Stomach smooth muscle (tissue), 2 donors: ENCODE results near the gene DNAH9.

Source experiments
- H3K27ac ChIP-seq: one replicate; pipeline ENCODE4 v1.7.0; 2013; ENCODE audit warnings: mild to moderate bottlenecking, low read length, inconsistent platforms
- H3K27me3 ChIP-seq, 2 donors: one replicate each; pipeline ENCODE4 v1.7.0; 2013; ENCODE audit warnings: low read length in 2 of 2; ENCODE audit not compliant: insufficient read depth in 2 of 2, control insufficient read depth in 1 of 2
- H3K36me3 ChIP-seq, 2 donors: one replicate each; pipeline ENCODE4 v1.7.0; 2013; ENCODE audit warnings: low read length in 2 of 2; ENCODE audit not compliant: control insufficient read depth in 2 of 2, insufficient read depth in 2 of 2
- H3K4me1 ChIP-seq: one replicate; pipeline ENCODE4 v1.7.0; 2013; ENCODE audit warnings: low read length; ENCODE audit not compliant: control insufficient read depth, insufficient read depth
- H3K4me3 ChIP-seq, 2 donors: one replicate each; pipeline ENCODE4 v1.7.0; 2013; ENCODE audit warnings: low read length in 2 of 2
- H3K9ac ChIP-seq, 2 donors: one replicate each; pipeline ENCODE4 v1.7.0; 2013; ENCODE audit warnings: low read length in 2 of 2, mild to moderate bottlenecking in 1 of 2
- H3K9me3 ChIP-seq, 2 donors: one replicate each; pipeline ENCODE4 v1.7.0; 2013; ENCODE audit warnings: low read length in 2 of 2; ENCODE audit not compliant: control insufficient read depth in 2 of 2
- donor health status: healthy.
- donor health status: Pancreatic carcinoma.

The DNAH9 gene

DNA sequence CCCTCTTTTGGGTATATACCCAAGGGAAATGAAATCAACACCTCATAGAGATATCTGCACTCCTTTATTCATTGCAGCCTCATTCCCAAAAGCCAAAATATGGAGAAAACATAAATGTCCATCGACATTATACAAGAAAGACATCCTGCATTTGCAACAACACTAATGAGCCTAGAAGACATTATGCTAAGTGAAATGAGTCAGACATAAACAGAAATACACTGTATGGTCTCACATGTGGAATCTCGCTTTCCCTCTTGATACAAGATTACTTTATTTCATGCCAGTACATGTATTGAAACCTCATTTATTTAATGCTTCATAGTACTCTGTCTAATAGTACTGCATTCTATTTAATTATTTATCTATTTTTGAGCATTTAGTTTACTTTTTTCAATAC is 241.8 kb downstream of the DNAH9 start:
- Histone ChIP-seq H3K9ac (no peak overlapping the region), H3K36me3 (no peaks in the 10 kb centered on the region), H3K9me3 (no peaks in the 10 kb centered on the region), H3K4me1 (no peaks in the 10 kb centered on the region), H3K27ac (no peak overlapping the region), H3K27me3 (no peaks in the 10 kb centered on the region), H3K4me3 (no peak overlapping the region)

DNA sequence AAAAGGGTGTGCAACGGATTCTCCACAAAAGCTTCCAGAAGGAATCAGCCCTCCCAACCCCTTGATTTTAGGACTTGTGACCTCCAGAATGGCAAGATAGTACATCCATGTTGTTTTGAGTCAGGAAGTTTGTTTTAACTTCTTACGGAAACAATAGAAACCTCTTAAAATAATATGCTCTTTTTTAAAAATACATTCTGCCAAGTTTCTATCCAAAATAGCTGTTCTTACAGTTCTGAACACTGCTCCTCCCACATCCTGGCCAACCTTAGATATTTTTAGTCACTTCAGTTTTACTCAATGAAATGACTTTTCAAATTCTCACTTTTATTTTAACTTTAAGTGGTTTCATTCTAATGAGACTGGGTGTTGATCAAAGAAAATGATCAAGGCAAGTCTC is 242.6 kb downstream of the DNAH9 start:
- Histone ChIP-seq H3K36me3 (no peaks in the 10 kb centered on the region), H3K27ac (no peak overlapping the region), H3K4me1 (no peaks in the 10 kb centered on the region), H3K9ac (no peak overlapping the region), H3K4me3 (no peak overlapping the region), H3K27me3 (no peaks in the 10 kb centered on the region), H3K9me3 (no peaks in the 10 kb centered on the region)

DNA sequence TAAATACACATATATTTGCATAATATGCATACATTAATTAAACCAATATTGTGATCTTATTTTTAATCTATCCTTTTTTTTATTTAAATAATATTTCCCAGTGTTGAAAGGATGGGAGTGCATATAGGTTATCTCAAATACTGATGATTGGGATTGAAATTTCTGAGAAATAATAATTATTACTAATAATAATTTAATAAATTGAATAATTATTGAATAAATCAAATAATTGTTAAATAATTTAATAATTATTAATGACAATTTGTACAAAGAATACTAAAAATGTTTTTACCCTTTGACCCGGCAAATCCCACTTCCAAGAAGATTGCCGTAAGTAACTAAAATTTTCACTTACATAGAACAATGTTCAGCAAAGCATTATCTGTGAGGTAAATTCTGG is 250.1 kb downstream of the DNAH9 start:
- H3K4me3 ChIP-seq = no peak overlapping the region
- no peaks in the 10 kb centered on the region for H3K9me3 ChIP-seq
- H3K27me3 ChIP-seq = no peaks in the 10 kb centered on the region
- no peaks in the 10 kb centered on the region for H3K4me1 ChIP-seq
- no peaks in the 10 kb centered on the region for H3K36me3 ChIP-seq
- H3K27ac ChIP-seq = no peak overlapping the region
- H3K9ac ChIP-seq = no peak overlapping the region

DNA sequence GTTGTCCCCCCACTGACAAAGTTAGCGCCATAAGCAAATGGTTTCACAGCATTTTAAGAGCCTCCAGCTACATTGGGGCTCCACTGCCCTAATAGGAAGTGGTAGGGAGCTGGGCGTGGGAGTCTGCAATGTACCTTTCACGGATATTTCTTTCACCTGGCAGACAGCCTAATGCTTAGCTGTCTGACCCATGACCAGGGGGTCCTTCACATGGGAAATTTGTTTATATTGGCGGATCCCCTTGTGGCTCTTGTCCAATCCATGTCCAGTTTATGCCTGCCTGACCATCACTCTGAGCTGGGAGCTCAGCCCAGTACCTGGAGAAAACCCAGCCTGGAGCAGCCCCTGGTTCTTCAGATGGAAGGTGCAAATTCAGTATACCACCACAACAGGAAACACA is 254.0 kb downstream of the DNAH9 start:
- H3K4me3 ChIP-seq = no peak overlapping the region
- H3K27ac ChIP-seq = no peak overlapping the region
- H3K4me1 ChIP-seq = no peaks in the 10 kb centered on the region
- no peaks in the 10 kb centered on the region for H3K36me3 ChIP-seq
- H3K27me3 ChIP-seq = no peaks in the 10 kb centered on the region
- no peaks in the 10 kb centered on the region for H3K9me3 ChIP-seq
- H3K9ac ChIP-seq = no peak overlapping the region

DNA sequence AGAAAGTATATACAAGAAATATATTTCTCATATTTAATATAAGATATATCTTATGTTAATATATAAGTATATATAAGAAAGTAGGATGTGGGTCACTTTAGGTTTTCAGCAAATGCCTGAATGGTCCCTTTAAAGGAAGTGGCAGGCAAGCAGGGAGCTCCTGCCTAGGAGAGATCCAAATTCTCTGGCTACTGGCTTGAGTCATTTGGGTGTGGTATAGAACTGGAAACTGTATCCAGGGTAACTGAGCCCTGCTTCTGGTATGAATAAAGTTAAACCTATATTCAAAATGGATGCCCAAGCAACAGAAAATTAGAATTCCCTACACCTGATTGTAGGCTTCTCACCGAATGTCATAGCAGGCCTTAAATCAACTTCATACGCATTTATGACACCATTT is 254.6 kb downstream of the DNAH9 start:
- Histone ChIP-seq H3K27ac (no peak overlapping the region), H3K4me1 (no peaks in the 10 kb centered on the region), H3K27me3 (no peaks in the 10 kb centered on the region), H3K4me3 (no peak overlapping the region), H3K36me3 (no peaks in the 10 kb centered on the region), H3K9ac (no peak overlapping the region), H3K9me3 (no peaks in the 10 kb centered on the region)

DNA sequence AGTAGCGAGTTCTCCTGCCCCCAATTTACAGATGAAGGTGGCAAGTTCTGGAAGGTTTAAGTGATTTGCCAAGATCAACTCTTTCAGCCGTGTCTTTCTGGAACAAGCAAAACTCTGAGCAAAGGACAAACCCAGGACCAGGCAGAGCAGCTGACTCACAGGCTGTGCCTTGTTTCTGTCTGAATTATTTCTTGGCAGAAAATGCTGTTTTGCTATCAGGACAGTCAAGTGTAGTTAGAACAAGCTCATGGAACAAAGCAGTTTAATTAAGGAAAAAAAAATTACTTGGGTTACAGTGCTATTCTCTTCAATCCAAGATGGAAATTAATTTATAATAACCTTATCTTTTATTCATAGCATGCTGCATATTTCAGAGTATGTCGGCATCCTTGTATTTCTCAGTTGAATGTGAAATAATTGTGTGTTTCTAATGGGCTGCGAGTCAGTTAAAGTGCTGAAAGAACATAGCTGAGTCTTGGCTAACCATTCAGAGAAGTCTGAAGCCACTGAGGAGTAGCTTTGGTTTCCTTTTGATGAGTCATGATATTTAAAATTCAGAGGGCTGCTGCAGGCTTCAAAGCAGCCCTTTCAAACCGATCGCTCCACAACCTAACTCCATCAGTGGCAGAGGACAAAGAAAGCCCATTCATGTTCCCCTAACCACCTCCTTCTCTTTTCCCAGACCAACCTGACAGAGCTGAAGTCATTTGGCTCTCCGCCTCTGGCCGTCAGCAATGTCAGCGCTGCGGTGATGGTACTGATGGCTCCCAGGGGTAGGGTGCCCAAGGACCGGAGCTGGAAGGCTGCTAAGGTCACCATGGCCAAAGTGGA is 255.3 kb downstream of the DNAH9 start:
- H3K9me3 ChIP-seq = no peaks in the 10 kb centered on the region
- H3K36me3 ChIP-seq = no peaks in the 10 kb centered on the region
- no peaks in the 10 kb centered on the region for H3K4me1 ChIP-seq
- H3K4me3 ChIP-seq = no peak overlapping the region
- H3K27me3 ChIP-seq = no peaks in the 10 kb centered on the region
- no peak overlapping the region for H3K9ac ChIP-seq
- H3K27ac ChIP-seq = no peak overlapping the region

DNA sequence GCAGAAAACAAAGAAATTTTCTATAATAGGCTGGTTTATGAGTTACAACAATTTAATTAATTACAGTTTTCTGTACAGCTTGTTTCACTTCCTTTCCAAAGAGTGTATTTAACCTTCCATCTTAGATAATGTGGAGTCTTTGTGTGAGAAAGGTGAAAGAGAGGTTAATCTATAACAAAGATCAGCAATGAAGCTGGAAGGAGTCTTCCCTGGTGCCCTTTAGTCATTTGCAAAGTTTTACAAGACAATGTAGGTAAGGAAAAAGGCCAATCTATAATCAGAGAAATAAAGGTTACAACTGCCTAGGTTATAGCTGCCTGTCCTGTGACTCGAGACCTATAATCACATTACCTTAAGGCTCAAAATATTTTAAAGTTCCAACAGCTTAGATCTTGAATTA is 257.0 kb downstream of the DNAH9 start:
- Histone ChIP-seq H3K4me3 (no peak overlapping the region), H3K9ac (no peak overlapping the region), H3K27me3 (no peaks in the 10 kb centered on the region), H3K4me1 (no peaks in the 10 kb centered on the region), H3K36me3 (no peaks in the 10 kb centered on the region), H3K27ac (no peak overlapping the region), H3K9me3 (no peaks in the 10 kb centered on the region)

DNA sequence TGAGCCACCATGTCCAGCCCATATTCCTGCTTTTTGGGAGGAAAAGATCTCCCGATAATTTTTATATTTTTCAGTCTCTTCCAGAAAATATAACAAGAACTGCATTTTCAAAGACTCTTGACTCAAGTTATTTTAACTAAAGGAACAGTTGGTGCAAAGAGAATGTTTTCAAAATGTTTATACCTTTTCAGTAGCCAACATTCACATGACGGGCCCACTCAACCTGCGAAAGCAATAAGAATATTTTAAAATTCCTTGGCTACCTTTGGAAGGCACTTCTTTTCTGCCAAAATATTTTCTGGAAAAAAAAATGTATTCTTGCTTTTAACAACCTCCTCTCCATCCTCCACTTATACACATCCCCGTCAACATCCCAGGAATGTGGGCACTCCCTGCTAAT is 258.7 kb downstream of the DNAH9 start:
- H3K36me3 ChIP-seq = no peaks in the 10 kb centered on the region
- no peak overlapping the region for H3K4me3 ChIP-seq
- H3K9ac ChIP-seq = no peak overlapping the region
- H3K4me1 ChIP-seq = no peaks in the 10 kb centered on the region
- no peaks in the 10 kb centered on the region for H3K9me3 ChIP-seq
- H3K27ac ChIP-seq = no peak overlapping the region
- no peaks in the 10 kb centered on the region for H3K27me3 ChIP-seq

DNA sequence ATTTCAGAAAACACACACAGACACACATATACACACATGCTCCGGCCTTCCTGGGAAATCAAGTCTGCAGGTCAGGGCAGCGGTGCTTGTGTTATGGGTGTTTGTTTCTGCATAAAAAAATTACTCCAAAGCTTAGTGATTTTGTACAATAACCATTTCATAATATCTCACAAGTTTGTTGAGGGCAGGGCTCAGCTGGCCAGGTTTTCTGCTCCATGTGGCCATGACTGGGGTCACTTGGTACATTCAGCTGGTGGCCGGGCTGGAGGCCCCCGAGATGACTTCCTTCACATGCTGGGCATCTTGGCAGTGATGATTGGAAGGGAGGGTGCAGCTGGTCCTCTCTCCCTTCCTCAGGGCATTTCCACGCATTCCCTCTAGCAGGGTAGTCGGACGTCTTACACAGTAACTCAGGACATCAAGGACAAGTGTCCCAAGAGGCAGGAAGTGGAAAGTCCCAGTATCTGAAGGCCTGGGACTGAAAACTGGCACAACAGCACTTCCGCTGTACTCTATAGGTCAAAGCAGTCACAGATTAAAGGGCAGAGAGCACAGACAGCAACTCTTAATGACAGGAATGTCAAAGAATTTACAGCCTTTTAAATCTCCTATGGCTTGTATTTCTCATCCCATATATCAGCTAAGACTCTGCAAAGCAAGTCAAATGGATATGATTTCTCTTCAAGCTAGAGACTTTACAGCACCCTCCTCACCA is 271.6 kb downstream of the DNAH9 start:
- no peak overlapping the region for H3K9ac ChIP-seq
- no peak overlapping the region for H3K27ac ChIP-seq
- H3K4me3 ChIP-seq = no peak overlapping the region
- H3K9me3 ChIP-seq = peaks cover 8% of the 10 kb centered on the region in 2 donors
- H3K36me3 ChIP-seq = no peaks in the 10 kb centered on the region
- no peaks in the 10 kb centered on the region for H3K4me1 ChIP-seq
- H3K27me3 ChIP-seq = no peaks in the 10 kb centered on the region

DNA sequence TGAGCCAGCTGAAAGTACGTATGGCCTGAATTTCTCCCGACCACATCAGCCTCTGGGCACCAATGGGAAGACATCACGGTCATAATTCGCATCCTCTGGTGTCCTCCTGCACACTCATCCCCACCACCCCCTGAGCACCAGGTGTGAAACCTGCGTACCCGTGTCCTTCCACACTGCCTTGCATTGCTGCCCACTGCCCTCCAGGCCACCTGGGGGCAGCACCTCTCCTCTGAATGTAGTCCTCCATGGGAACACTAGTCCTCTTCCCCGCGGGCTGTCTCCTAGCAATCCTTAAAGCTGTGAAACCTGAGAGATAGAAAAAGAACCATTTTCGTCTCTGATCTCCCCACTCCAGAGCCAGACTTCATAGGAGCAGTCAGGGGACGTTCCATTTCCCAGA is 273.5 kb downstream of the DNAH9 start:
- Histone ChIP-seq H3K4me3 (no peak overlapping the region), H3K27me3 (no peaks in the 10 kb centered on the region), H3K9me3 (peaks cover 8% of the 10 kb centered on the region in 2 donors), H3K36me3 (no peaks in the 10 kb centered on the region), H3K4me1 (no peaks in the 10 kb centered on the region), H3K9ac (no peak overlapping the region), H3K27ac (no peak overlapping the region)

DNA sequence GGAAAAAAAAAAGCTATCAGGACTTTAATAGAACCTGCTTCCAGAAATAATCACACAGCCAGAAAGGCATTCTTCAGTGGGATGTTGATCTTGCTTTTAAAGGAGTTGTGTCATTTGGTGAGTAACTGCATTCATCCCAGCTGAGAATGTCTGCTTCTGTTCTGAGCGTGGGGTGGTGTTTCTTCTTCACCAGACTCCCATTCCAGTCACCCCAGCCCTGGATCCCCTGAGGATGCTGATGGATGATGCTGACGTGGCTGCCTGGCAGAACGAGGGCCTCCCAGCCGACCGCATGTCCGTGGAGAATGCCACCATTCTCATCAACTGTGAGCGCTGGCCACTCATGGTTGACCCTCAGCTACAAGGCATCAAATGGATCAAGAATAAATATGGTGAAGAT is 276.5 kb downstream of the DNAH9 start:
- no peak overlapping the region for H3K4me3 ChIP-seq
- no peak overlapping the region for H3K9ac ChIP-seq
- peaks cover 0 to 2% of the 10 kb centered on the region in 2 donors for H3K9me3 ChIP-seq
- H3K4me1 ChIP-seq = no peaks in the 10 kb centered on the region
- no peaks in the 10 kb centered on the region for H3K36me3 ChIP-seq
- H3K27me3 ChIP-seq = no peaks in the 10 kb centered on the region
- no peak overlapping the region for H3K27ac ChIP-seq
